Activated CD4-positive, alpha-beta T cell treated with anti-CD3 and anti-CD28 coated beads, Interleukin-2, amount 50 U/mL, for 48 hours (primary cell): Measurements from ENCODE around the gene FBXO42.

Experiments used
- DNase-seq, 2 experiments: peaks; one replicate each; pipeline ENCODE4 v3.0.0-alpha.2; 2020

FBXO42 gene

GRCh38 chr1:16321176-16321867, 31.0 kb downstream of the FBXO42 start:
- no peak for DNase-seq

GRCh38 chr1:16318555-16318954, 33.7 kb downstream of the FBXO42 start:
- DNase-seq: no peak

DNA sequence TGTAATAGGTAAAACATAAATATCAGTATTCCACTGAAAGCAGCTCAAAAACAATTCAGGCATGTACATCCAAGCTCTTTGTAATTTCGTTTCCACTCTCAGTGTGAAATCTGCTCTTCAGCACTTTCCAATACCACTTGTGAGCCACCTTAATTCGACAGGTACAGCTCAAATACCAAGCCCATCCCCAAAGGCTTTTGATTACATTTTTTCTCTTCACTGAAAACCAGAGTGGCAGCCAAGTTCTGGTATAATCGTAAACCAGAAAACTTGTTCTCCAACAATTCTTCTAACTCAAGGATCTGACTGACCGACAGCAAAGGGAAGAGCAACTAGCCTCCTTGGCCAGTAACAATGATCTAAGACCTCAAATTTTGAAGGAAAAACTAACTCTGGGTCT, 36.8 kb downstream of the FBXO42 start:
- no peak for DNase-seq

DNA sequence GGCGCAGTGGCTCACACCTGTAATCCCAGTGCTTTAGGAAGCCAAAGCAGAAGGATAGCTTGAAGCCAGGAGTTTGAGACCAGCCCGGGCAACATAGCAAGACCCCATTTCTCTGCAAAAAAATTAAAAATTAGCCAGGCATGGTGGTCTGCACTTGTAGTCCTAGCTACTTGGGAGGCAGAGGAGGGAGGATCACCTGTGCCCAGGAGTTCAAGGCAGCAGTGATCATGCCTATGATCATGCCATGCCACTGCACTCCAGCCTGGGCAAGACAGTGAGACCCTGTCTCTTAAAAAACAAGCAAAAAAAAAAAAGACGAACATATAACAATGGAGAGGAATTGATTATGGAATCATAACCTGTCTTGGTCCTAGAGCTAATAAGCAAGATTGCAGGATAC, 45.1 kb downstream of the FBXO42 start:
- DNase-seq: no peak

GRCh38 chr1:16302709-16303627, 49.3 kb downstream of the FBXO42 start:
- no peak for DNase-seq

DNA sequence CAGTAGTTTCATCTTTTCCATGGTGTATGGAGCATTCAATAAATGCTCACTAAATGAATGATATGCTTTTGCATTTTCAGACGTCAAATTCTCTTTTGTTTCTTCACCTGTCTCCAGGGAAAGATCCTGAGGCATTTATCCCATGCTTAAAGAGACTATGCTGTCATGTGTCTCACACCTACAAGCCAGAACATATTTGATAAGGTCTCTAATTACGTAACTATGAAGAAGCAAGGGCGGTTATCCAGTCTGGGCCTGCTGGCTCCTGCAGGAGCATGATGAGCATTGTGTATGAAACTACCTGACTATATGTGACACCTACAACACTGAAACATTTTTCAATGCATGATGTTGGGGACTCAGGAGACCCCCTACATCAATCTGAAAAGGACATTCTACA, 51.8 kb downstream of the FBXO42 start:
- DNase-seq: no peak

GRCh38 chr1:16298653-16299052, 53.6 kb downstream of the FBXO42 start:
- no peak for DNase-seq

GRCh38 chr1:16296643-16297042, 55.6 kb downstream of the FBXO42 start:
- no peak for DNase-seq

DNA sequence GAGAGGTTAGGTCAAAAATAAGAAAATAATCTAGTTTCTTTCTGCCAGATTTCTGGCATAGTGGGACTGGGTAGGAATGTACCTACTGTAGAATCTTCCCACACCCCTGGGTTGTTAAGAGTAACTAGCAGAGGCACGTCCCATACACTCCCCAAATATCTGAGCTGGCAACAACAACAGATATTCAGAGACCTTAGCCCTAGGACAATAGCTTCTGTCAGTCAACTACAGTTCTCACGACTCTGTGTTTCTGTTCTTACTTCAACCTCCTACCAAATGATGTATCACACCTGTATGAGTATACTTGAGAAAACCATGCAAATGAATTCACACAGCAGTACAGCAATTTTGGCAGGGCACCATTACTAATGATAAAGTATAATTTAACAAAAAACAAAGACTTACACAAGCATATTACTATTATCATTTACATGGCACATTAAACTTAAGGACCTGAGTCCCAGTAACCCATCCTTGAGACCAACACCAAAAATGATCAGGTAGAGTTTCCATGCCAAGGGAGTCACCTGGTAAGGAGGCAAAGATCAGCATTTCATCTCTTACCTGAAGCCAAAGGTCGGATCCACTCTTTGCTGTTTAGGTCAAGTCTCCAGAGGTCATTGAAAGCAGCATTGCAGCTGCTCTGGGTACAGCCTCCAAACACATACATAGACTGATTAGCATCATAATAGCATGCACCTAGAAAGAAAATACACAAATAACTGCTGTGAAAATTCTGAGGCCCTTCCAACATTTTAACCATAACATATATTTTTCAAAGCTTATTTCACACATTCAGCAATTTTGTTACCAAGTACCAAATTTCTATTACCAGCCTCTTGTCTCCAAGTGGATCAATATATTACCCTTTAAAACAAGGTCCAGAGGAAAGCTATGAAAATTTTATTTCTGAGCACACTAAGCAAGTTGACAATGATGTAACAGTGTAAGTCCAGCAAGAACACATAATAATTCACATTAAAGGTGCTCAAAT, 57.8 kb downstream of the FBXO42 start:
- DNase-seq: no peak

GRCh38 chr1:16293538-16293937, 58.7 kb downstream of the FBXO42 start:
- DNase-seq: no peak

GRCh38 chr1:16292739-16293138, 59.5 kb downstream of the FBXO42 start:
- no peak for DNase-seq

DNA sequence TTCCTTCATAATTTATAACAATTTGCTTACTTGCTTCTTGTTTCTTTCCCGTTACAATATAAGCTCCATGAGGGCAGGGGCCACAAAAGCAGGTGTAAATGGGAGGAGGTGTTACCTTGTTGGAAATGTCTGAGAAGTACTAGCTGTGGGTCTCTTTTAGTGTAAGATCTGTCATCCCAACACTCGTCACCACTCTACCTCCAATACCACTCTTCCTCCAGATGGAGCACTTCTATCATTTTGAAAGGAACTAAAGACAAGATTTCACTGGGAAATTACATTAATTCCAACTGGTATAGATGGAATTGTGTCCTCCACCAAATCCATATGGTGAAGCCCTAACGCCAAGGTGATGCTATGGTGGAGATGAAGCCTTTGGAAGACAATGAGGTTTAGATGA, 62.3 kb downstream of the FBXO42 start:
- DNase-seq: no peak

DNA sequence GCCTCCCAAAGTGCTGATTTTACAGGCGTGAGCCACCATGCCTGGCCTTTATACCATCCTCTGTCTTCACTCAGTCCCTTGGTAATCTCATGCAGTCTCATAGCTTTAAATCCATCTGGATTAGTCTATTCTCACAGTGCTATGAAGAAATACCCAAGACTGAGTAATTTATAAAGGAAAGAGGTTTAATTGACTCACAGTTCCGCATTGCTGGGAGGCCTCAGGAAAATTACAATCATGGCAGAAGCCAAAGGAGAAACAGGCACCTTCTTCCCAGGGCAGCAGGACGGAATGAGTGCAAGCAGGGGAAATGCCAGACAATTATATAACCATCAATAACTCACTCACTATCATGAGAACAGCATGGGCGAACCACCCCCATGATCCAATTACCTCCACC, 66.2 kb downstream of the FBXO42 start:
- DNase-seq: no peak

DNA sequence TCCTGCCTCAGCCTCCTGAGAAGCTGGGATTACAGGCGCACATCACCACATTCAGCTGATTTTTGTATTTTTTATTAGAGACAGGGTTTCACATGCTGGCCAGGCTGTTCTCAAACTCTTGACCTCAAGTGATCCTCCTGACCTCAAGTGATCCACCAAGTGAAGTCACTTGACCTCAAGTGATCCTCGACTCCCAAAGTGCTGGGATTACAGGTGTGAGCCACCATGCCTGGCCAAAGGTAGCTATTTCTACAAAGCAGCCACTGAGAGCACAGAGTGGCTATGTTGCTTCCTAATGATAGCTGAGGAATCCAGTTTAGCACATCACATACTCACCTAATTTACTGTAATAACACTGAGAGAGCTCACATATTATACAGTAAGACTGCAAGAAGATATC, 70.5 kb downstream of the FBXO42 start:
- no peak for DNase-seq

- DNase-seq: no peak
Observed at GRCh38 chr1:16279186-16279585, 73.1 kb downstream of the FBXO42 start.

- no peak for DNase-seq
Observed at GRCh38 chr1:16276302-16277030, 75.8 kb downstream of the FBXO42 start.

GRCh38 chr1:16275591-16275990, 76.7 kb downstream of the FBXO42 start:
- DNase-seq: no peak

DNA sequence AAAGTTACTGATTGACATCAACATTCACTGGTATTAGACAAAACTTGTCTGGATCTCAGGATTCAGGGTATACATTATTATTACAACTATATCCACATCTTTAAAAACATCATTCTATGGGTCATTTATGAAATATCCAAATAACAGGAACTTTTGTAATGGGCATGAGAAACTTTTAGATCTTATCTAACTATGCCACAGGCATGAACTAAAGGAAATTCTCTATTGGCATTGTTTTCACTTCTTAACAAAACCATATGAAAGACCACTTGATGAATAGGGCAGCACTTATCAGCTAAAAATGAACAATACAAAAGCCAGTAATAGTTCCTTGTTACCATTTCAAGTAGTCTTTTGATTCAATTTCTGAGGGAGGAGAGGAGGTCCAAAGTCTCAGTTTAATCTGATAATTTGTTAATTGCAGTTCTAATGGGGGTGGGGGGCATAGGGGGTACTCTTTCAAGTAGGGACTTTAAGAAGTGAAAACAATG, 84.5 kb downstream of the FBXO42 start:
- DNase-seq: no peak

DNA sequence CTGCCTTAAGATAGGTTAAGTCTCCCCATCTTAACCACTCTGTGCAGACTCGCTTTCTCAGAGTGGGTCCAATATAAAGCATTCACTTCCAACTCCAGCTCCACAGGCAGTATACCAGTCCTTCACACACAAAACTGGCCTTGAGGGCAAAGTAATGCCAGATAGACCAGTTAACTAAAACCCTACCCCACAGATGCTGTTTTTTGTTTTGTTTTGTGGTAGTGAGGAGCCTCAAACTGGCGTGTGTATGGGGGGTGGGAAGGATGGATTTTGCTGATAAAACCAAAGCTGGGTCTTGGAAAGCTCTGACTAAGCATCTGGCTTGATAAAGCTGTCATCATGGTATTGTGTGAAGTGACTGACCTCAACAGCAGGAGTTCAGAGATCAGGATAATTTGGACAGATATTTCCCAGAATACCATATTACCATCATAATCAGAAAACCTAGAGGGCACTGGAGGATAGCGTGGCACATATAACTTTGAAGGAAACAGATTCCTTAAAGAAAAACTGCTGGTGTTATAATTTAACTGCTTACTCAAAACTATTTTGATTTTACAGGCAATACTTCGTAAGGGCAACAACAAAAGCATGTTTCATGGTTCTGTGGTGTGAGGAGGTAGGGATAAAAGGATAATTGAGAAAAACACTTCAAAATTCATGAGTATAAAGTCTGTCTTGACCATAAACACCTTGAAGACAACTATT, 85.7 kb downstream of the FBXO42 start:
- DNase-seq: no peak

GRCh38 chr1:16262067-16262466, 90.2 kb downstream of the FBXO42 start:
- DNase-seq: no peak

DNA sequence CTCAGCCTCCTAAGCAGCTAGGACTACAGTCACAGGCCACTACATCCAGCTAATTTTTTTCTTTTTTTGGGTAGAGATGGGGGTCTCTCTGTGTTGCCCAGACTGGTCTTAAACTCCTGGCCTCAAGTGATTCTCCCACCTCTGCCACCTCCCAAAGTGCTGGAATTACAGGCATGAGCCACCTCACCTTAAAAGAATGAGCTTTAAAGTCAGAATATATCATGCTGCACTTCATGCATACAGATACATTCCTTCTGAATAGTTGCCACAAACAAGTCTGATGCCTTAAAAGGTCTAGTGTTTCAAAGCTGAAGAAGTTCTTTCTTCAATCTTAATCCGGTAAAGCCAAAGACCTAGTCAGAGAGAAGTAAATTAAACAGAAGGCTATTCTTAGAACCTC, 91.5 kb downstream of the FBXO42 start:
- DNase-seq: no peak
